Measurements from ENCODE around the gene AMFR. TPM values are rescaled to one million over a fixed set of nuclear protein-coding genes. Genes with fewer than 3 reads are reported as not detected.

AMFR gene
- total RNA-seq, 1 experiment from 2014 or later = 31.7 TPM

- TF ChIP-seq MXD4 (CRISPR knock-in tag; IDR thresholded peaks at IDR 0.05; ENCODE audit: borderline replicate concordance) (no peak), MAX (CRISPR knock-in tag; IDR thresholded peaks at IDR 0.05) (no peak)
Measured at GRCh38 chr16:56346131-56346890, 79.0 kb downstream of the AMFR start (continued).

- no peak for ATAC-seq
- H3K4me3 Mint-ChIP-seq = no peak overlapping the region
- H3K27me3 Mint-ChIP-seq (ENCODE audit: low read depth) = no peaks in the 10 kb centered on the region
- no peak for DNase-seq (ENCODE audit: low spot score)
- TF ChIP-seq IRF2 (CRISPR knock-in tag; IDR thresholded peaks at IDR 0.05; ENCODE audit: borderline replicate concordance, low read depth) = no peak
- TF ChIP-seq FOXK1 (CRISPR knock-in tag; IDR thresholded peaks at IDR 0.05) = no peak
- no peak for TF ChIP-seq MAX (CRISPR knock-in tag; IDR thresholded peaks at IDR 0.05)
- TF ChIP-seq ZBTB43 (CRISPR knock-in tag; IDR thresholded peaks at IDR 0.05) = no peak
- TF ChIP-seq ATF1 (CRISPR knock-in tag; IDR thresholded peaks at IDR 0.05) = no peak
- no peak for TF ChIP-seq ZNF281 (CRISPR knock-in tag; IDR thresholded peaks at IDR 0.05)
- TF ChIP-seq SOX15 (CRISPR knock-in tag; IDR thresholded peaks at IDR 0.05) = no peak
- no peak for TF ChIP-seq GRHL2 (CRISPR knock-in tag; IDR thresholded peaks at IDR 0.05; ENCODE audit: insufficient replicate concordance, severe bottlenecking)
- TF ChIP-seq TEAD4 (CRISPR knock-in tag; IDR thresholded peaks at IDR 0.05) = no peak
- TF ChIP-seq CREM (CRISPR knock-in tag; IDR thresholded peaks at IDR 0.05) = no peak
- no peak for TF ChIP-seq NFYB (CRISPR knock-in tag; conservative IDR thresholded peaks at IDR 0.05; ENCODE audit: low read depth)
- TF ChIP-seq NR2C2 (CRISPR knock-in tag; IDR thresholded peaks at IDR 0.05) = no peak
- no peak for TF ChIP-seq EMX1 (CRISPR knock-in tag; IDR thresholded peaks at IDR 0.05)
- TF ChIP-seq ZNF423 (CRISPR knock-in tag; IDR thresholded peaks at IDR 0.05) = no peak
- TF ChIP-seq GABPB1 (CRISPR knock-in tag; IDR thresholded peaks at IDR 0.05) = no peak
- TF ChIP-seq PREB (CRISPR knock-in tag; IDR thresholded peaks at IDR 0.05; ENCODE audit: borderline replicate concordance) = no peak
- no peak for TF ChIP-seq ZMAT4 (CRISPR knock-in tag; IDR thresholded peaks at IDR 0.05)
- TF ChIP-seq CREB1 (CRISPR knock-in tag; IDR thresholded peaks at IDR 0.05) = no peak
- TF ChIP-seq E2F4 (CRISPR knock-in tag; IDR thresholded peaks at IDR 0.05; ENCODE audit: borderline replicate concordance, low read depth) = no peak
- CTCF ChIA-PET = no interaction called here
- POLR2A ChIA-PET = no interaction called here
- H3K36me3 Mint-ChIP-seq = no peaks in the 10 kb centered on the region
- no peaks in the 10 kb centered on the region for H3K9me3 Mint-ChIP-seq
- no peaks in the 10 kb centered on the region for H3K4me1 Mint-ChIP-seq
- no peak overlapping the region for H3K27ac Mint-ChIP-seq
Measured at GRCh38 chr16:56345406-56346050, 79.8 kb downstream of the AMFR start.

Data from WTC11 (cell line).